GM12875 (cell line): ENCODE results near the gene MRE11.

Experiments used
- H3K4me3 ChIP-seq: one replicate; pipeline ENCODE4 v1.5.1; 2011; ENCODE audit warnings: low read depth, low read length, control low read depth
- CTCF ChIP-seq: IDR thresholded peaks from 2 replicates; pipeline ENCODE4 v1.5.1; 2011; ENCODE audit warnings: low read depth, mild to moderate bottlenecking, control low read depth, inconsistent platforms, low read length, moderate library complexity, borderline replicate concordance; ENCODE audit not compliant: insufficient read depth

MRE11 gene

GRCh38 chr11:94424662-94425061, 69.0 kb downstream of the MRE11 start:
- no peak overlapping the region for H3K4me3 ChIP-seq
- no peak for TF ChIP-seq CTCF

- no peak overlapping the region for H3K4me3 ChIP-seq
- TF ChIP-seq CTCF, result no peak
These were observed 69.6 kb downstream of the MRE11 start for GRCh38 chr11:94424011-94424410.

GRCh38 chr11:94423507-94423906, 70.1 kb downstream of the MRE11 start:
- TF ChIP-seq CTCF, result no peak

GRCh38 chr11:94418123-94418765, 75.4 kb downstream of the MRE11 start:
- H3K4me3 ChIP-seq, result no peak overlapping the region
- TF ChIP-seq CTCF, result no peak

More at GRCh38 chr11:94423507-94423906, 70.1 kb downstream of the MRE11 start:
- no peak overlapping the region for H3K4me3 ChIP-seq

GRCh38 chr11:94417386-94417987, 76.2 kb downstream of the MRE11 start:
- peak; percentile 14; the same call in 1 of the 2 replicates for TF ChIP-seq CTCF
- no peak overlapping the region for H3K4me3 ChIP-seq

GRCh38 chr11:94405062-94405833, 88.4 kb downstream of the MRE11 start:
- no peak overlapping the region for H3K4me3 ChIP-seq
- TF ChIP-seq CTCF, result no peak
